T-cell (primary cell): ENCODE data around the gene GEMIN2. TPM values are rescaled to one million over a fixed set of nuclear protein-coding genes. Genes with fewer than 3 reads are reported as not detected.

ENCODE experiments used
- ATAC-seq, 4 experiments: fragments of 200-7000 bp in 3 of 4; fragments of 150-1000 bp in 1 of 4; cut with Tn5 transposase; replicated peaks in 1 of 4; 1 replicate in 3 of 4; 2 replicates in 1 of 4; pipeline ENCODE4 v1.10.0; 2021; ENCODE audit warnings: moderate library complexity in 3 of 4, mild to moderate bottlenecking in 2 of 4, moderate number of reproducible peaks in 1 of 4
- CTCF ChIA-PET, 2 donors: fragments of 300-600 bp; sonication (Branson Sonifier 250); formaldehyde crosslinking; loops; one replicate each; lab custom pipeline; 2022; ENCODE audit warnings: antibody characterized with exemption in 2 of 2; lab: Charles Lee
- POLR2A ChIA-PET, 2 donors: fragments of 300-600 bp; sonication (Branson Sonifier 250); formaldehyde crosslinking; loops; one replicate each; lab custom pipeline; 2022; ENCODE audit warnings: antibody characterized with exemption in 2 of 2; lab: Charles Lee
- DNase-seq, 35 experiments: peaks; one replicate each; pipeline versions ENCODE4 v3.0.0 to v3.0.0-alpha.2; 2013 to 2023
- H3K27ac ChIP-seq: one replicate; pipeline ENCODE4 v1.5.1; 2013; ENCODE audit warnings: low read length
- H3K27me3 ChIP-seq, 2 experiments: replicated peaks in 1 of 2; 1 replicate in 1 of 2; 2 replicates in 1 of 2; pipeline versions ENCODE4 v1.6.1 to v1.7.0; 2013; ENCODE audit warnings: low read length in 1 of 2, mixed read lengths in 1 of 2; ENCODE audit not compliant: control insufficient read depth in 2 of 2, insufficient read depth in 2 of 2; ENCODE audit errors: extremely low read depth in 1 of 2
- H3K36me3 ChIP-seq, 2 donors: 1 replicate in 1 of 2; 2 replicates in 1 of 2; pipeline versions ENCODE4 v1.6.1 to v1.7.0; 2013; ENCODE audit warnings: low read length in 1 of 2; ENCODE audit not compliant: control insufficient read depth in 2 of 2, insufficient read depth in 1 of 2; ENCODE audit errors: extremely low read depth in 1 of 2
- H3K4me1 ChIP-seq, 2 experiments: 1 replicate in 1 of 2; 2 replicates in 1 of 2; pipeline versions ENCODE4 v1.6.1 to v1.7.0; 2013; ENCODE audit warnings: low read length in 2 of 2, mixed read lengths in 1 of 2; ENCODE audit not compliant: insufficient read depth in 2 of 2, control insufficient read depth in 1 of 2; ENCODE audit errors: extremely low read depth in 1 of 2
- H3K4me3 ChIP-seq, 2 donors: 1 replicate in 1 of 2; 2 replicates in 1 of 2; pipeline versions ENCODE4 v1.5.1 to v1.7.0; 2013; ENCODE audit warnings: mild to moderate bottlenecking in 2 of 2, low read length in 1 of 2, moderate library complexity in 1 of 2; ENCODE audit not compliant: control insufficient read depth in 1 of 2; ENCODE audit errors: extremely low read depth in 1 of 2
- H3K9me3 ChIP-seq: 2 replicates; pipeline ENCODE4 v1.7.0; 2013
- H3K27ac Mint-ChIP-seq, 2 donors: one replicate each; pipeline ENCODE4 v1.8.0; 2020 to 2021; ENCODE audit warnings: mild to moderate bottlenecking in 2 of 2, mixed read lengths in 2 of 2
- H3K27me3 Mint-ChIP-seq, 2 donors: one replicate each; pipeline ENCODE4 v1.8.0; 2021 to 2022; ENCODE audit warnings: mixed read lengths in 2 of 2
- H3K36me3 Mint-ChIP-seq: one replicate; pipeline ENCODE4 v1.8.0; 2021; ENCODE audit warnings: mixed read lengths
- H3K4me1 Mint-ChIP-seq, 3 donors: one replicate each; pipeline ENCODE4 v1.8.0; 2020 to 2022; ENCODE audit warnings: mixed read lengths in 3 of 3, mild to moderate bottlenecking in 1 of 3
- H3K4me3 Mint-ChIP-seq, 3 donors: one replicate each; pipeline ENCODE4 v1.8.0; 2020 to 2022; ENCODE audit warnings: mild to moderate bottlenecking in 3 of 3, mixed read lengths in 3 of 3, moderate library complexity in 3 of 3
- H3K9me3 Mint-ChIP-seq, 3 donors: one replicate each; pipeline ENCODE4 v1.8.0; 2020 to 2022; ENCODE audit warnings: mixed read lengths in 3 of 3
- WGBS: methylation state at CpG from one replicate; pipeline ENCODE4 v1.1.5; 2013; ENCODE audit warnings: missing lambda C conversion rate; ENCODE audit not compliant: insufficient coverage; 5-methylcytosine and 5-hydroxymethylcytosine counted together
- total RNA-seq, 35 experiments: library from RNA in 6 of 35; stranded (reverse) in 6 of 35; fragments of 120-200 nt in 1 of 35; gene quantifications; one replicate each; pipeline versions ENCODE4 v1.2.1 to v1.2.4 and lab custom pipeline; 2013 to 2026

GEMIN2 gene
- total RNA-seq, 5 donors from 2014 or later (not counting 1 experiment from before 2014, with no cell fraction given) = 12.4 to 17.1 (median 13.9) TPM

GRCh38 chr14:39169541-39169900, 55.4 kb downstream of the GEMIN2 start:
- Histone ChIP-seq H3K36me3 (peaks cover 0 to 3% of the 10 kb centered on the region in 2 donors), H3K9me3 (no peaks in the 10 kb centered on the region), H3K27me3 (no peaks in the 10 kb centered on the region), H3K4me1 (peaks cover 19 to 26% of the 10 kb centered on the region in 2 experiments), H3K4me3 (peak overlapping the region; percentile 89 to 98), H3K27ac (peak overlapping the region; percentile 86)
- no peaks in the 10 kb centered on the region for H3K27me3 Mint-ChIP-seq
- H3K4me3 Mint-ChIP-seq = peak overlapping the region; percentile 94 to 98 (median 96)
- 3% methylated on average over 5 of the region's 7 CpGs for WGBS
- peaks cover 45 to 56% (median 54%) of the 10 kb centered on the region in 3 donors for H3K4me1 Mint-ChIP-seq
- no peak for DNase-seq
- H3K36me3 Mint-ChIP-seq = peaks cover 15% of the 10 kb centered on the region
- H3K27ac Mint-ChIP-seq = peak overlapping the region; percentile 97
- no peaks in the 10 kb centered on the region for H3K9me3 Mint-ChIP-seq
- ATAC-seq = no peak
- ChIA-PET POLR2A (interaction anchor here (0.6 to 1.7 kb wide), 8 partner anchors 12 to 263 kb away, joined by 3 to 14 read pairs (median 5); partner anchors contain the start of genes FBXO33 (in 1 of the 2) and GEMIN2 (in 1 of the 2)), CTCF (interaction anchor here in 1 of 2 donors (0.7 to 2.3 kb wide), 2 partner anchors 56 to 71 kb away, joined by 3 to 5 read pairs; partner anchors contain the start of gene GEMIN2)

DNA sequence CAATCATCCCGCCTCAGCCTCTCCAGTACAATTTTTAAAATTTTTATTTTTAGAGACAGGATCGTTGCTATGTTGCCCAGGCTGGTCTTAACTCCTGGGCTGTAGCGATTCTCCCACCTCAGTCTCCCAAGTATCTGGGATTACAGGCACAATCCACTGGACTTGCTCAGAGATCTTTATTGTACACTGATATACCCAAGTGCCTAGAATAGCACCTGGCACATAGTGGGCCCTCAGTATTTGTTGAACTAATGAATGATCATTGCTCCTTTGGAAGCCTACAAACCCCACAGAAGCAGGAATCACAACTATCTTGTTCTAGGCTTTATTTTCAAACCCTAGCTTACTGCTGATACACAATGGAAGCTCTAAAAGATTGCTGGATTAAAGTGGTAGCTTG, 59.1 kb downstream of the GEMIN2 start:
- Mint-ChIP-seq H3K9me3 (no peaks in the 10 kb centered on the region), H3K4me3 (peak overlapping the region in 2 of 3 donors; percentile 20 to 39), H3K36me3 (peaks cover 24% of the 10 kb centered on the region), H3K27ac (peak overlapping the region; percentile 18 to 19), H3K27me3 (no peaks in the 10 kb centered on the region), H3K4me1 (peaks cover 48 to 61% (median 57%) of the 10 kb centered on the region in 3 donors)
- WGBS = 83% methylated on average over 3 of the region's 3 CpGs
- ChIA-PET CTCF (no interaction called here), POLR2A (interaction anchor here (0.6 to 0.7 kb wide), 2 partner anchors 15 to 71 kb away, joined by 3 read pairs; no protein-coding TSS in a partner anchor)
- Histone ChIP-seq H3K4me3 (no peak overlapping the region), H3K4me1 (peaks cover 29 to 36% of the 10 kb centered on the region in 2 experiments), H3K27me3 (no peaks in the 10 kb centered on the region), H3K9me3 (no peaks in the 10 kb centered on the region), H3K36me3 (peaks cover 10 to 19% of the 10 kb centered on the region in 2 donors), H3K27ac (no peak overlapping the region)
- DNase-seq (no peak), ATAC-seq (no peak)

DNA sequence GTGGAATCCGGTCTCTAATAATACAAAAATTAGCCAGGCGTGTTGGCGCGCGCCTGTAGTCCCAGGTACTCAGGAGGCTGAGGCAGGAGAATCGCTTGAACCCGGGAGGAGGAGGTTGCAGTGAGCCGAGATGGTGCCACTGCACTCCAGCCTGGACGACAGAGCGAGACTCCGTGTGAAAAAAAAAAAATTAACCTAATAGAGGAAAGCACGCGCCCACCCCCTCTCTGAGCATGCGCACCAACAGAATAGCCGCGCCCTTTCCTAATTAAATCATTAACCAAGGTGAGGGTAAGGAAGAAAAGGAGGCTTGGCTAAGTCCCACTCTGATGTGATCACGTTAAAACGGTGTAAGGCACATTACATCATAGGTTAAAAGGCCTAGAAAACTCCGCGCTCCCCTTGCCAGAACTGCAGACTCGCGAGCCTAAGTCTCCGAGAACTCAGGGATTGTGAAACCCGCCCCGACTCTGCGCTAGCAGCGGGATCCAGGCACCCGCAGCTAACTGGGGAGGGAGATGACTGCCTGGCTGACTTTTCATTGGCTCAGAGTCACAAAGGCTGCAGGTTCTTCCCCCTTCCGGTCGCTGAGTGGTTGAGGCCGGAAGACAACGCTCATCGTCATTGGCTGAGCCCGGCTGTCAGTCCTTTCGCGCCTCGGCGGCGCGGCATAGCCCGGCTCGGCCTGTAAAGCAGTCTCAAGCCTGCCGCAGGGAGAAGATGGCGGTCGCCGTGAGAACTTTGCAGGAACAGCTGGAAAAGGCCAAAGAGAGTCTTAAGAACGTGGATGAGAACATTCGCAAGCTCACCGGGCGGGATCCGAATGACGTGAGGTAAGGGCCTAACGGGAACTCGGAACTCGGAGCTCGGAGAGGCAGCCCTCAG, 60.7 kb downstream of the GEMIN2 start, which contains the start of gene PNN:
TSS of gene PNN (plus strand) at position 695 of the 885 bp plus-strand sequence. CDS start at position 721, 26 bp downstream.
- 5% methylated on average over 44 of the region's 56 CpGs for WGBS
- DNase-seq (peak; percentile 86 to 99 (median 97)), ATAC-seq (peak; percentile 90 to 91 (median 91))
- Histone ChIP-seq H3K9me3 (no peaks in the 10 kb centered on the region), H3K4me3 (peak within 1 kb of the TSS; percentile 94 to 95), H3K27ac (peak within 1 kb of the TSS; percentile 94), H3K4me1 (peaks cover 21 to 38% of the 10 kb centered on the region in 2 experiments), H3K36me3 (peaks cover 12 to 34% of the 10 kb centered on the region in 2 donors), H3K27me3 (no peaks in the 10 kb centered on the region)
- H3K4me1 Mint-ChIP-seq = peaks cover 42 to 55% (median 50%) of the 10 kb centered on the region in 3 donors
- POLR2A ChIA-PET = interaction anchor here (0.6 to 1.4 kb wide), 9 partner anchors 25 to 257 kb away, joined by 3 to 6 read pairs (median 4); partner anchors contain the start of genes GEMIN2 (in 2 of the 2), SEC23A (in 2 of the 2) and FBXO33 (in 1 of the 2)
- no peaks in the 10 kb centered on the region for H3K9me3 Mint-ChIP-seq
- H3K27ac Mint-ChIP-seq = peak within 1 kb of the TSS; percentile 99 to 100
- peak within 1 kb of the TSS; percentile 95 to 100 (median 99) for H3K4me3 Mint-ChIP-seq
- no peaks in the 10 kb centered on the region for H3K27me3 Mint-ChIP-seq
- peaks cover 28% of the 10 kb centered on the region for H3K36me3 Mint-ChIP-seq
- CTCF ChIA-PET = interaction anchor here (0.6 to 0.9 kb wide), 3 partner anchors 8 to 1098 kb away, joined by 3 to 6 read pairs (median 3); no protein-coding TSS in a partner anchor

DNA sequence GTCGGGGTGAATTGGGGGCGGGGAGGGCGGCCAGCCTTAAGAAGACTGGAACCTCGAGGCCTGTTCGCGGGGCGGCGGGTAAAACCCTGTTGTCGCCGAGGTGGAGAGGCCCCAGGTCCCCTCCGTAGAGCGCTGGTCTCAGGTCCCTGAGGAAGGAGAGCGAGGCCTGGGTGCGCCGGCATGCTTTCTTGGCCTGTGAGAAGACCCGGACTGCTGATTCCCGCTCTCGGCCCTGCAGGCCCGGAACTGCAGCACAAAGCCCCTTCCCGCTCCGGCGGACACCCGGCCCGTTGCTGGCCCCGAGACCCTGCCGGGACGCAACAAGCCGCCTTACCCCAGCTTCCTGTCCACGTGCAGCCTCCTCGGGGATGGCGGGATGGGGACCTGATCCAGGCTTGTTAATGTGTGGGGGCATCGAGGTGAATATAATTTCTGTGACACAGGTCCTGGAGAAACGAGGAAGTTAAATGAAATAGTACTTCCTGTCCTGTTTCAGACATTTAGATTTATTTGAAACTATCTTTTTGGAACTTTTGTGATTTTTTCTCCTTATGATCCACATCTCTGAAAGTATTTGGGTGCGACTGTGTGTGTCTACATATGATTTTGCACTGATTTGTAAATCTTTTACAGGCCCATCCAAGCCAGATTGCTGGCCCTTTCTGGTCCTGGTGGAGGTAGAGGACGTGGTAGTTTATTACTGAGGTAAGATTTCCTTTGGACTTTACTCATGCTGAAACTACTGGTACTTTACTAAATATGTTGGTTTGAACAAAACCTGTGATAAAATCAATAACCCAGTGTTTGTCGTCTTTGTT, 61.5 kb downstream of the GEMIN2 start:
- H3K9me3 ChIP-seq = no peaks in the 10 kb centered on the region

DNA sequence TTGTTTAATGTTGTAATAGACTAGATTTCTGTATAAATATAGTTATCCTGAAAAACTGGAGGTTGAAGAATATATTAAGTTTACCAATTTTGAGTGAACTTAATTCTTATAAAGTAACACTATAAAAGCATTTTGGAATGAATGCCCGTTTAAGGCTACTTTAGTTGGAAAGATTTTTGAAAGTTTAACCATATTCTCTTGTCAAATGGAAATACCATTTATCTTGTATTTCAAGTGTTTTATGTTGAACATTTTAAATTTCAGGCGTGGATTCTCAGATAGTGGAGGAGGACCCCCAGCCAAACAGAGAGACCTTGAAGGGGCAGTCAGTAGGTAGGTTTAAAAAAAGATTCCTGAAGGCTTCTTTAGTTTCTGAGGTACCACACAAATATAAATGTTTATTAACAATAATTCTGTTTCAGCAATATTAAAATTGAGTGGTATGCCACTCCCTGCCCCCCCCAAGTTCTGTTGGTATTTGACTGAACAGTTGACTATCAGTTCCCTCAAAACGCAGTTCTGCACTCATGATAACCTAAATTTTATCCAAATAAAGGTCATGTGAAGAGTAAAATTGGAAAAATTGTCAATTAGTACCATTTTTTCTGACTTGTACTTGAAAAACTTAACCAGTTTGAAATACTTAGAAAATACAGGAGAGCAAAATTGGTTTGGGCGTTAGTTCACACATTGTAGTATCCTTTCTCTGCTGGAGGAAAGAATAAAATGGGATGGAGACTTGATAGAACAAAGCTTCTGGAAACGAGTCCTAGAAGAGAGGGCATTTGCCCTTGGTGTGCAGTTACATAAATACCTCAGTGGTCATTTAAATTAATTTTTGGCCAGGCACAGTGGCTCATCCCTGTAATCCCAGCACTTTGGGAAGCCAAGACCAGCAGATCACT, 62.4 kb downstream of the GEMIN2 start:
- Mint-ChIP-seq H3K36me3 (peaks cover 29% of the 10 kb centered on the region), H3K27me3 (no peaks in the 10 kb centered on the region), H3K4me3 (peak overlapping the region; percentile 95 to 100 (median 99)), H3K27ac (peak overlapping the region; percentile 99 to 100), H3K4me1 (peaks cover 37 to 47% (median 42%) of the 10 kb centered on the region in 3 donors), H3K9me3 (no peaks in the 10 kb centered on the region)
- ATAC-seq (no peak), DNase-seq (no peak)
- peak overlapping the region in 1 of 2 donors; percentile 94 for H3K4me3 ChIP-seq
- peak overlapping the region; percentile 91 for H3K27ac ChIP-seq
- peaks cover 21 to 37% of the 10 kb centered on the region in 2 experiments for H3K4me1 ChIP-seq
- peaks cover 15 to 52% of the 10 kb centered on the region in 2 donors for H3K36me3 ChIP-seq
- H3K27me3 ChIP-seq = no peaks in the 10 kb centered on the region
- WGBS = 90% methylated on average over 2 of the region's 5 CpGs
- POLR2A ChIA-PET = no interaction called here
- no peaks in the 10 kb centered on the region for H3K9me3 ChIP-seq
- CTCF ChIA-PET = no interaction called here

More for the DNA sequence above, 61.5 kb downstream of the GEMIN2 start:
- H3K4me3 ChIP-seq = peak overlapping the region; percentile 94 to 95
- peaks cover 25 to 37% of the 10 kb centered on the region in 2 experiments for H3K4me1 ChIP-seq
- Mint-ChIP-seq H3K9me3 (no peaks in the 10 kb centered on the region), H3K27ac (peak overlapping the region; percentile 99 to 100), H3K4me1 (peaks cover 42 to 51% (median 46%) of the 10 kb centered on the region in 3 donors), H3K4me3 (peak overlapping the region; percentile 95 to 100 (median 99)), H3K27me3 (no peaks in the 10 kb centered on the region), H3K36me3 (peaks cover 29% of the 10 kb centered on the region)
- 0% methylated on average over 24 of the region's 36 CpGs for WGBS
- ATAC-seq (peak; percentile 6 to 8 (median 6)), DNase-seq (peak in 3 of 35 experiments; percentile 5 to 8 (median 6))
- H3K27me3 ChIP-seq = no peaks in the 10 kb centered on the region
- peaks cover 12 to 43% of the 10 kb centered on the region in 2 donors for H3K36me3 ChIP-seq
- POLR2A ChIA-PET = interaction anchor here (0.6 to 1.4 kb wide), 9 partner anchors 25 to 256 kb away, joined by 3 to 6 read pairs (median 4); partner anchors contain the start of genes GEMIN2 (in 2 of the 2), SEC23A (in 2 of the 2) and FBXO33 (in 1 of the 2)
- CTCF ChIA-PET = interaction anchor here (0.6 to 0.9 kb wide), 3 partner anchors 9 to 1098 kb away, joined by 3 to 6 read pairs (median 3); no protein-coding TSS in a partner anchor
- peak overlapping the region; percentile 91 for H3K27ac ChIP-seq
